PC-9 (cell line): Measurements from ENCODE around the gene MAST4.

Experiments
- EZH2 ChIP-seq: fragments of 200-600 bp; sonication (generic); IDR thresholded peaks from 2 replicates; pipeline ENCODE4 v1.8.0; 2017; ENCODE audit warnings: antibody characterized with exemption, low read depth
- TF ChIP-seq, protein P1 (sequence below): fragments of 200-600 bp; sonication (generic); conservative IDR thresholded peaks from 2 replicates; pipeline ENCODE4 v1.6.1; 2017; ENCODE audit warnings: mixed run types, antibody characterized with exemption, mild to moderate bottlenecking, moderate library complexity

DNA sequence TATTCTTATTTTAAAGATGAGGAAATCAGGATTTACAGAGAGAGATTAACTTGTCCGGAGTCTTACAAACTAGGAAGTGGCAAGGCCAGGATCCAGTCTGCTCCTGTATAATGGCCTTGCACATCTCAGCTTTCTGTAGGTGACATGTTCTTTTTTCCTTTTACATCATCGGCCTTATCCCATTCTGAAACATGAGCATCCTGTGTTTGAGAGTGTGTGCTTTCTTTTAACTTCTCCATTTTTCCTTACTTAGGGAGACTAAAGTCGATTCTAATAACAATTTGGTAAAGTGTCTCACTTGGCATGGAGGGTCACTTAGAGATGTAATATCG is 385.8 kb downstream of the MAST4 start:
- TF ChIP-seq, protein P1, sequence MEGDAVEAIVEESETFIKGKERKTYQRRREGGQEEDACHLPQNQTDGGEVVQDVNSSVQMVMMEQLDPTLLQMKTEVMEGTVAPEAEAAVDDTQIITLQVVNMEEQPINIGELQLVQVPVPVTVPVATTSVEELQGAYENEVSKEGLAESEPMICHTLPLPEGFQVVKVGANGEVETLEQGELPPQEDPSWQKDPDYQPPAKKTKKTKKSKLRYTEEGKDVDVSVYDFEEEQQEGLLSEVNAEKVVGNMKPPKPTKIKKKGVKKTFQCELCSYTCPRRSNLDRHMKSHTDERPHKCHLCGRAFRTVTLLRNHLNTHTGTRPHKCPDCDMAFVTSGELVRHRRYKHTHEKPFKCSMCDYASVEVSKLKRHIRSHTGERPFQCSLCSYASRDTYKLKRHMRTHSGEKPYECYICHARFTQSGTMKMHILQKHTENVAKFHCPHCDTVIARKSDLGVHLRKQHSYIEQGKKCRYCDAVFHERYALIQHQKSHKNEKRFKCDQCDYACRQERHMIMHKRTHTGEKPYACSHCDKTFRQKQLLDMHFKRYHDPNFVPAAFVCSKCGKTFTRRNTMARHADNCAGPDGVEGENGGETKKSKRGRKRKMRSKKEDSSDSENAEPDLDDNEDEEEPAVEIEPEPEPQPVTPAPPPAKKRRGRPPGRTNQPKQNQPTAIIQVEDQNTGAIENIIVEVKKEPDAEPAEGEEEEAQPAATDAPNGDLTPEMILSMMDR, result no peak
- no peak for TF ChIP-seq EZH2
